ENCODE results near the gene KCND3. TPM values are rescaled to one million over a fixed set of nuclear protein-coding genes. Genes with fewer than 3 reads are reported as not detected.
A peak's percentile ranks its signal among the peaks of the same experiment; 100 is the strongest.

KCND3 gene
- total RNA-seq, 1 donor from 2014 or later = 0.15 TPM

- H3K4me3 Mint-ChIP-seq (ENCODE audit: unreplicated experiment) = no peak overlapping the region
- no peak overlapping the region for H3K27ac Mint-ChIP-seq (ENCODE audit: unreplicated experiment)
- TF ChIP-seq CTCF (IDR thresholded peaks at IDR 0.05; ENCODE audit: unreplicated experiment) = no peak
- no peak for DNase-seq (ENCODE audit: low spot score)
- no peaks in the 10 kb centered on the region for H3K4me1 Mint-ChIP-seq (ENCODE audit: unreplicated experiment)
- no peaks in the 10 kb centered on the region for H3K9me3 Mint-ChIP-seq (ENCODE audit: unreplicated experiment)
- no peaks in the 10 kb centered on the region for H3K36me3 Mint-ChIP-seq (ENCODE audit: low read depth, unreplicated experiment)
- peaks cover 4% of the 10 kb centered on the region for H3K27me3 Mint-ChIP-seq (ENCODE audit: unreplicated experiment)
These were observed 12.0 kb upstream of the KCND3 start for GRCh38 chr1:112001436-112001835.

GRCh38 chr1:112000048-112000447 lies 10.6 kb upstream of the KCND3 start:
- no peak for DNase-seq (ENCODE audit: low spot score)
- no peaks in the 10 kb centered on the region for H3K9me3 Mint-ChIP-seq (ENCODE audit: unreplicated experiment)
- peaks cover 3% of the 10 kb centered on the region for H3K4me1 Mint-ChIP-seq (ENCODE audit: unreplicated experiment)
- H3K27ac Mint-ChIP-seq (ENCODE audit: unreplicated experiment) = no peak overlapping the region
- no peak for TF ChIP-seq CTCF (IDR thresholded peaks at IDR 0.05; ENCODE audit: unreplicated experiment)
- H3K36me3 Mint-ChIP-seq (ENCODE audit: low read depth, unreplicated experiment) = no peaks in the 10 kb centered on the region
- H3K27me3 Mint-ChIP-seq (ENCODE audit: unreplicated experiment) = peaks cover 3% of the 10 kb centered on the region
- H3K4me3 Mint-ChIP-seq (ENCODE audit: unreplicated experiment) = no peak overlapping the region

- no peak overlapping the region for H3K4me3 Mint-ChIP-seq (ENCODE audit: unreplicated experiment)
- no peak overlapping the region for H3K27ac Mint-ChIP-seq (ENCODE audit: unreplicated experiment)
- peaks cover 7% of the 10 kb centered on the region for H3K4me1 Mint-ChIP-seq (ENCODE audit: unreplicated experiment)
- no peaks in the 10 kb centered on the region for H3K36me3 Mint-ChIP-seq (ENCODE audit: low read depth, unreplicated experiment)
- H3K9me3 Mint-ChIP-seq (ENCODE audit: unreplicated experiment) = no peaks in the 10 kb centered on the region
- DNase-seq (ENCODE audit: low spot score) = no peak
- H3K27me3 Mint-ChIP-seq (ENCODE audit: unreplicated experiment) = peaks cover 4% of the 10 kb centered on the region
- no peak for TF ChIP-seq CTCF (IDR thresholded peaks at IDR 0.05; ENCODE audit: unreplicated experiment)
These were observed 8.9 kb upstream of the KCND3 start for GRCh38 chr1:111998332-111998731.

- Mint-ChIP-seq H3K36me3 (ENCODE audit: low read depth, unreplicated experiment) (no peaks in the 10 kb centered on the region), H3K9me3 (ENCODE audit: unreplicated experiment) (no peaks in the 10 kb centered on the region), H3K27me3 (ENCODE audit: unreplicated experiment) (peaks cover 22% of the 10 kb centered on the region), H3K4me1 (ENCODE audit: unreplicated experiment) (peaks cover 14% of the 10 kb centered on the region), H3K27ac (ENCODE audit: unreplicated experiment) (no peak overlapping the region), H3K4me3 (ENCODE audit: unreplicated experiment) (no peak overlapping the region)
- no peak for DNase-seq (ENCODE audit: low spot score)
- TF ChIP-seq CTCF (IDR thresholded peaks at IDR 0.05; ENCODE audit: unreplicated experiment) = no peak
These were observed 3.0 kb upstream of the KCND3 start for GRCh38 chr1:111992476-111992875.

- H3K4me3 Mint-ChIP-seq (ENCODE audit: unreplicated experiment) = no peak overlapping the region
- H3K4me1 Mint-ChIP-seq (ENCODE audit: unreplicated experiment) = peaks cover 14% of the 10 kb centered on the region
- no peak for TF ChIP-seq CTCF (IDR thresholded peaks at IDR 0.05; ENCODE audit: unreplicated experiment)
- H3K27me3 Mint-ChIP-seq (ENCODE audit: unreplicated experiment) = peaks cover 22% of the 10 kb centered on the region
- H3K9me3 Mint-ChIP-seq (ENCODE audit: unreplicated experiment) = no peaks in the 10 kb centered on the region
- no peaks in the 10 kb centered on the region for H3K36me3 Mint-ChIP-seq (ENCODE audit: low read depth, unreplicated experiment)
- H3K27ac Mint-ChIP-seq (ENCODE audit: unreplicated experiment) = peak overlapping the region; percentile 13
- peak; percentile 37 for DNase-seq (ENCODE audit: low spot score)
These were observed 1.6 kb upstream of the KCND3 start for GRCh38 chr1:111990878-111991718.
